NCI-H510A treated with DMSO at 0.1 percent for 48 hours (cell line): ENCODE results near the gene CDH7.
A peak's percentile ranks its signal among the peaks of the same experiment; 100 is the strongest.

Source experiments
- DNase-seq: peaks from one replicate; lab custom pipeline; 2025; lab: John Stamatoyannopoulos, UW

The CDH7 gene

DNA sequence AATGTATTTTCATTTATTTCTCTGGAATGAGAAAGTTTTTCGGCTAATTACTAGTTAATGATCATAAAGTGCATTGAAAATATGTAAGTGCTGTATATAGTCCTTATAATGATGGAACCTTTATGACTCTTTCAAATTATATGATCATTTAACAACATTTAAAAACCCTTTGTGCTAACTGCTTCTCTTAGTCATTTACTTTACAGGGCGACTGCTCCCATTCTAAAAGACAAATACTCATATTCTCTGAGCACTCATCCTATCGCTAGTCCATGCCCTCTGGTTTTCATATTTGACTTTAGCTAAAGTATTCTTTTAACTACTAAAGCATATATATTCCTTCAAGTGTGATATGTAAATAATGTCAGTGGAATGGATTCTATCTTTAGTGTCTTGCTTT is 168.2 kb downstream of the CDH7 start:
- DNase-seq, result no peak

DNA sequence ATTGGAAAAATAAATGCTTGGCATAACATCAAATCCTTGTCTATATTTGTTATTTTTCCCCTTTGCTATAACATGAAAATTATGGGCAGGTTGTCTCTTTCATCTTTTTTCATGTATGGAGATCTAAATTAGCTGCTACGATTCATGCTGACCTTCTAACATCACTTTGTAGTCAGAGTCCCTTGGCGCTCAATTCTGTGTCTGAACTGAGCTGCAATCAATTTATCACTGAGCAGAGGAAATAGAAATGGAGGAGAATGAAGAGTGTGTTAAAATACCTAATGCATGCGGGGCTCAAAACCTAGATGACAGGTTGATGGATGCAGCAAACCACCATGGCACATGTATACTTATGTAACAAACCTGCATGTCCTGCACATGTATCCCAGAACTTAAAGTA is 168.9 kb downstream of the CDH7 start:
- DNase-seq, result no peak

DNA sequence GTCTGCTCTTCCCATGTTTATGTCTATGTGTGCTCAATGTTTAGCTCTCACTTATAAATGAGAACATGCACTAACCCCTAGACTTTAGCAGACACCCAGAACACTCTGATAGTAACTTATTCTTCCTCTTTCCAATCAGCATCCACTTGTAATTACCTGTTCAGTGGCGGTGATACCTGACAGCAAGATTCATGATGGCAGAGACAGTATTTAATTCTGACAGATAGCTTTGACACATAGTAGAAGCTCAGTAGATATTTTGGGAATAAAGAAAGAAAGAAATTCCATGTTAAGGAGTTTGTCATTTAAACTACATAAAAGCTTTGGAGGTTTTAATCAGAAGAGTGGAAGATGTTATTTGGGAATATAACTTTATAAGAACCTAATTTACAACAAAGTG is 171.3 kb downstream of the CDH7 start:
- DNase-seq, result no peak

DNA sequence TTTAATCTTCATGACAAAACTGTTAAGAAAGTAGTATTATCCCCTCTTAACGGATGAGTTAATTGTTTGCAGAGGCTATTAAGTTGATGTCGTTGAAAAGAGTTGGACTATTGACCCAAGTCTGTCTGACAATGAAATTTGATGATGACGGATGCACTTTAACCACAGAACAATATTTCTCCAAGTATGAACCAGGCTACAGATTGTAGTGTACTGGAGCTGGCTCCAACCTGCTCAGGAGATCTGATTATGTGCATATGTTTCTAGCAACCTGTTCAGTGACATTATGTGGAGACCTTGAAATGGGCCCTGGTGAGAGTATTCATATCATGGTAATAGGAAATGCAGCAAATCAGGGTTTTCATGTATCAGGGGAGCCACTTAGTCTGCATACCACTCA is 174.1 kb downstream of the CDH7 start:
- DNase-seq, result peak; percentile 59

DNA sequence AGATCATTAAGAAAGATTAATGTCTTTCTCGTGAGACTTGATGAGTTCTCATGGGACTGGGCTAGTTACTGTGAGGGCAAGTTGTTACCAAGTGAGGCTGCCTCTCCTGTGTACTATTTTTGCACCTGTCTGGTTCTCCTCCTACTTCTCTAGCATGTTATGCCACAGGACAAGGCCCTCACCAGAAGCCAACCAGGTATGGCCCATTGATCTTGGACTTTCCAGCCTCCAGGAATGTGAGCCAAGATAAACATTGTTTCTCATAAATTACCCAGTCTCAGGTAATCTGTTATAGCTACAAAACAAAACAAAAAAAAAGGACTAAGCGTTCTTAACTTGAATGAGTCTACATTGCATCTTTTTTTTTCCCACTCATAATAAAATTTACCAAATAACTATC is 184.1 kb downstream of the CDH7 start:
- DNase-seq, result peak; percentile 24

DNA sequence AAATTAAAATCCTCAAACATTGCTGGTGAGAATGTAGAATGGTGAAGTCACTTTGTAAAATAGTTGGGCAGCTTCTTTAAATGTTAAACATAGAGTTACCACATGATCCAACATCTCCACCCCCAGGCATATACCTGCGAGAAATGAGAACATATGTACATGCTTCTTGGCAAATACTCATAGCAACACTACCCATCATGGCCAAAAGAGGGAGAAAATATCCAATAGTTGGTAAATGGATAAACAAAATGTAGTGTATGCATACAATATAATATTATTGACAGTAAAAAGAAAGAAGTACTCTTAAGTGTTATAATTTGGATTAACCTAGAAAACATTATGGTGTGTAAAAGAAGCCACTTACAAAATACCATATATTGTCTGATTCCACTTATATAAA is 185.9 kb downstream of the CDH7 start:
- no peak for DNase-seq

DNA sequence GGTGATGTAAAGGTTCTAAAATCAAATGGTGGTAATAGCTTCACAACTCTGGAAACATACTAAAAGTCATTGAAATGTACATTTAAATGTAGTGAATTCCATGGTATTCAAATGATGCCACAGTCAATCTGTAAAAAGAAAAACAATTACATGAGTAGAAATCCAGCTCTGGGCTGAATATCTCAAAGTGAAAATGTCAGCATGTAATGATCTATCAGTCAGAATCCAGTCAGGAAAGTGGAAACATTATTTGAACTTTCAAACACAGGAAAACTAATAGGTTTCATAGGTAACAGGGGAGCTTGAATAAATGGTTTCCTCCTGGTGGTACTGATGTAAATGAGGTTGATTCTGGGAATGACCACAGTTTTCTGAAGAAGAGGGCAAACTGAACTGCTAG is 186.4 kb downstream of the CDH7 start:
- DNase-seq, result no peak

DNA sequence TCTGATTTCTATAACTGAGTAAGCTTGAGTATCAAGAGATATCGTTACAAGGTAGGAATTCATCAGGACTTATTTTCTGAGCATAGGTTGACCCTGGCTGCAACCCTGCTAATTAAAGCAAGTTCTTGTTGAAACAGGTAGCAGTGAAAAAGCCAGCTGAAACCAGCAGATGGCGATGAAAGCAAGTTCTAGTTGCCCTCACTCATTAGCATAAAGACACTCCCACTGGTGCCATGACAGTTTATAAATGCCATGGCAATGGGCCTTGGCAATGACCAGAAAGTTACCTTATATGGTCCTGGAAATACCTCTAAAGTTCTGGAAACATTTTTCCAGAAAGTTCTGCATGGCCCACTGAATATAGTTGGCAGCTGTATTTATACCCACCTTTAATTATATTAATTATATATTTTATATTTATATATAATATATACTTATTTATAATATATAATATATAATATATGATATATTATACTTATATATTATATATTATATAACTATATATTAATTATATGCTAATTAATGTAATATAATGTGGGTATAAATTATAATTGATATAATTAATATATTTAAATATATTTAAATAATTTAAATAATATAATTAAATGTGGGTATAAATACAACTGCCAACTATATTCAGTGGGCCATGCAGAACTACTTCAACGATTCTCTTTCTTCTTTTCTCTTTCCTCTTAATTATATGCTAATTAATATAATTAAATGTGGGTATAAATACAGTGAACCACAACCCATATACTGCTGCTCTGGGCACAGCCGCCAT is 188.0 kb downstream of the CDH7 start:
- DNase-seq, result no peak
